ENCODE data around the gene C10orf143.

C10orf143 gene

DNA sequence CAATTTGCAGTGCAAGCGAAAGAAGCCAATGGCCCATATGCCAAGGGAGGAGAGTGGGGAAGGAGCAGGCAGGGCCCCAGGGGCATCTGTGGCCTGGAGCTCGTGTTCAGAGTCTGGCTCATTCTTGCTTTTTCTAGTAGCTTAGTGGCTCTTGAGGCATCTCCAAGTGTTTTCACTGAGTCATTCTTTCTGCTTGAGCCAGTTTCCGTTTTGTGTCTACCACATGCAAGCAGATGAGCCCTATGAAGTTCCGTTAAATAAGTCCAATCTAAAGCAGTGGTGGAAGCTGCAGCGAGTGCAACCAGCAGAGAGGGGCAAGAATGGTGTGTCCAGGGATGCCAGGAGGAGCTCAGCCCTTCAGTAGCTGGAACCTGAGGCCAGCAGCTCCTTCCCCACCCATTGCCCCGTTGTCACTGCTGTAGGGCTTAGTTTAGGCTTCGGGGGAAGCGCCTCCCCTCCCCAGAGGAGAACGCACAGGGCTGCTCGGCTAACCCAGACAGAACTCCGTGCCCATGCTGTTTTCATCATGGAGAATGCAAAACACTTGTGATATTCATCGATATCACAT, 89.2 kb downstream of the C10orf143 start:
- H3K4me2 ChIP-seq (ENCODE audit: low read length), result no peak overlapping the region
- H3K27me3 ChIP-seq (ENCODE audit: insufficient read depth, low read length), result no peaks in the 10 kb centered on the region
- no peaks in the 10 kb centered on the region for H3K9me3 ChIP-seq (ENCODE audit: low read length)
- no peak overlapping the region for H3K27ac ChIP-seq (ENCODE audit: low read depth, low read length, poor library complexity, severe bottlenecking)
- H3K4me3 ChIP-seq (ENCODE audit: low read depth, low read length, poor library complexity, severe bottlenecking), result no peak overlapping the region
- H3F3A ChIP-seq (ENCODE audit: insufficient read depth, low read length), result no peaks in the 10 kb centered on the region
- H3K36me3 ChIP-seq (ENCODE audit: insufficient read depth, low read length), result no peaks in the 10 kb centered on the region
- H3K9ac ChIP-seq (ENCODE audit: low read length), result no peak overlapping the region
- TF ChIP-seq, protein P1, sequence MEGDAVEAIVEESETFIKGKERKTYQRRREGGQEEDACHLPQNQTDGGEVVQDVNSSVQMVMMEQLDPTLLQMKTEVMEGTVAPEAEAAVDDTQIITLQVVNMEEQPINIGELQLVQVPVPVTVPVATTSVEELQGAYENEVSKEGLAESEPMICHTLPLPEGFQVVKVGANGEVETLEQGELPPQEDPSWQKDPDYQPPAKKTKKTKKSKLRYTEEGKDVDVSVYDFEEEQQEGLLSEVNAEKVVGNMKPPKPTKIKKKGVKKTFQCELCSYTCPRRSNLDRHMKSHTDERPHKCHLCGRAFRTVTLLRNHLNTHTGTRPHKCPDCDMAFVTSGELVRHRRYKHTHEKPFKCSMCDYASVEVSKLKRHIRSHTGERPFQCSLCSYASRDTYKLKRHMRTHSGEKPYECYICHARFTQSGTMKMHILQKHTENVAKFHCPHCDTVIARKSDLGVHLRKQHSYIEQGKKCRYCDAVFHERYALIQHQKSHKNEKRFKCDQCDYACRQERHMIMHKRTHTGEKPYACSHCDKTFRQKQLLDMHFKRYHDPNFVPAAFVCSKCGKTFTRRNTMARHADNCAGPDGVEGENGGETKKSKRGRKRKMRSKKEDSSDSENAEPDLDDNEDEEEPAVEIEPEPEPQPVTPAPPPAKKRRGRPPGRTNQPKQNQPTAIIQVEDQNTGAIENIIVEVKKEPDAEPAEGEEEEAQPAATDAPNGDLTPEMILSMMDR (IDR thresholded peaks at IDR 0.05; ENCODE audit: low read length), result no peak
- no peak for TF ChIP-seq EZH2 (IDR thresholded peaks at IDR 0.05; ENCODE audit: borderline replicate concordance, low read length)
- no peaks in the 10 kb centered on the region for H3K79me2 ChIP-seq (ENCODE audit: insufficient read depth, low read length)
- H3K9me2 ChIP-seq (ENCODE audit: low read depth, low read length), result no peaks in the 10 kb centered on the region
- H3K4me1 ChIP-seq (ENCODE audit: insufficient read depth, low read length, severe bottlenecking), result no peaks in the 10 kb centered on the region
- H4K20me1 ChIP-seq (ENCODE audit: insufficient read depth, low read length), result no peaks in the 10 kb centered on the region
- H2AFZ ChIP-seq (ENCODE audit: low read length), result no peak overlapping the region

DNA sequence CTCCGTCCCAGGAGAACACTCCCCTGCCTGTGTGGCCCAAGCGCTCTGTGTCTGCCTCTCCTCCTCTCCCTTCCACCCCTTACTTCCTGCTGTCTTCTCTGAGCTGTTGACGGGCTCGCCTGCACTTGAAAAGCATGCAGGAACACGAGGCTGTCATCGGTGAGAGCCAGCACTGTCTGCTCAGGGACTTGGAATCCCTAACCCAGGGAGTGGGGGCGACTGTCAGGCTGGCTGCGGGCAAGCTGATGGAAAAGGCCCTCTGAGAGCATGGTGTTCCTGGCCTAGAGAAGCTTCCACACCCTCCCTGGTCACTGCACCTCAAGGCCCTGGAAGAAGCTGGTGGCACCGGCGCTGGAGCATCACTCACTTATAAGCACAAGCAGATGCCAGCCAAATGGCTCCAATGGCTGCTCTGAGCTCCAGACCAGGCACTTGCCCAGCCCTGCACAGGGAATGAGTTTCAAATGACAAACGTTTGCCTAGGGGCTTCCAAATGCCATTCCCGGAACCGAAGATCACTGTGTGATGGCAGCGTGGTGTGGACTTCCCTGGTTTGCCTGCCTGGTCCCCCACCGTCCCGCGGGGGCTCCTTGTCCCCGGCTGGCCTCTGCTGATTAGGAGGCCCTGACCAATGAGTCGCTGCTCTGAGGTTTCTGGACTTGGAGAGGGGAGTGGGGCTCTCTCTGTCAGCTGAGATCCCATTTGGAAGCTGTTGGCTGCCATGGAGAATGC, 89.8 kb downstream of the C10orf143 start:
- Histone ChIP-seq H3K9me2 (ENCODE audit: low read depth, low read length) (no peaks in the 10 kb centered on the region), H3K9me3 (ENCODE audit: low read length) (no peaks in the 10 kb centered on the region), H3K27ac (ENCODE audit: low read depth, low read length, poor library complexity, severe bottlenecking) (no peak overlapping the region), H3K27me3 (ENCODE audit: insufficient read depth, low read length) (no peaks in the 10 kb centered on the region), H3F3A (ENCODE audit: insufficient read depth, low read length) (no peaks in the 10 kb centered on the region), H2AFZ (ENCODE audit: low read length) (no peak overlapping the region), H3K4me1 (ENCODE audit: insufficient read depth, low read length, severe bottlenecking) (no peaks in the 10 kb centered on the region), H3K9ac (ENCODE audit: low read length) (no peak overlapping the region), H3K79me2 (ENCODE audit: insufficient read depth, low read length) (no peaks in the 10 kb centered on the region), H3K4me2 (ENCODE audit: low read length) (no peak overlapping the region), H3K36me3 (ENCODE audit: insufficient read depth, low read length) (no peaks in the 10 kb centered on the region), H4K20me1 (ENCODE audit: insufficient read depth, low read length) (no peaks in the 10 kb centered on the region), H3K4me3 (ENCODE audit: low read depth, low read length, poor library complexity, severe bottlenecking) (no peak overlapping the region)
- TF ChIP-seq, protein P1 (IDR thresholded peaks at IDR 0.05; ENCODE audit: low read length), result no peak
- no peak for TF ChIP-seq EZH2 (IDR thresholded peaks at IDR 0.05; ENCODE audit: borderline replicate concordance, low read length)

DNA sequence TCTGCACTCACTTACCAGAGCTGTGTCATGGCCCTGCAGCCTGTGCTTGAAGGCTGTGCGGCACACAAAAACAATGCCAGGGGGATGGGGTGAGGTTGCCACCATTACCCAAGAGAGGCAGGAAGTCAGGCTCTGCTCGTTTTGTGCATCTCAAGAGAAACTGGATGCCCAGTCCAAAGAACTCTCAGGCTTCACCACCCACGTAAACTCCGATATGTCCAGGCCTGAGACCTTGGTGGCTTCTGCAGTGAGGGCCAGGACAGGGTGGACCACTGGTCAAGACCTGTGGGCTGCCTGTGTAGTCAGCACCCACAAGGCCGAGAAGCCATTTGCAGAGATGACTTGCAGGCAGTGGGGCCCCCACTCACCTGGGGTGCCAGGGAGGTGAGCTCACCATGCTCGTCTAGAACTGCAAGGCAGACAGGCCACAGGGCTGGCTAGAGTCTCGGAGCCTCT, 91.9 kb downstream of the C10orf143 start:
- Histone ChIP-seq H3F3A (ENCODE audit: insufficient read depth, low read length) (no peaks in the 10 kb centered on the region), H3K4me3 (ENCODE audit: low read depth, low read length, poor library complexity, severe bottlenecking) (no peak overlapping the region), H4K20me1 (ENCODE audit: insufficient read depth, low read length) (no peaks in the 10 kb centered on the region), H3K4me1 (ENCODE audit: insufficient read depth, low read length, severe bottlenecking) (no peaks in the 10 kb centered on the region), H3K27me3 (ENCODE audit: insufficient read depth, low read length) (no peaks in the 10 kb centered on the region), H3K4me2 (ENCODE audit: low read length) (no peak overlapping the region), H3K9ac (ENCODE audit: low read length) (no peak overlapping the region), H3K9me3 (ENCODE audit: low read length) (no peaks in the 10 kb centered on the region), H2AFZ (ENCODE audit: low read length) (no peak overlapping the region), H3K27ac (ENCODE audit: low read depth, low read length, poor library complexity, severe bottlenecking) (no peak overlapping the region), H3K36me3 (ENCODE audit: insufficient read depth, low read length) (no peaks in the 10 kb centered on the region), H3K79me2 (ENCODE audit: insufficient read depth, low read length) (no peaks in the 10 kb centered on the region), H3K9me2 (ENCODE audit: low read depth, low read length) (no peaks in the 10 kb centered on the region)
- TF ChIP-seq, protein P1 (IDR thresholded peaks at IDR 0.05; ENCODE audit: low read length), result no peak
- TF ChIP-seq EZH2 (IDR thresholded peaks at IDR 0.05; ENCODE audit: borderline replicate concordance, low read length), result no peak
